ENCODE measurements around the gene THOP1.
"Not testable (repeated sequence)": the region's sequence is repeated elsewhere in the genome, so short reads cannot be mapped to it uniquely, and the experiment has no call there.

The THOP1 gene

GRCh38 chr19:2782936-2783780, 2.1 kb upstream of the THOP1 start, which contains the start of gene SGTA:
Gene SGTA, minus strand, starts transcription at chr19:2783273. Its CDS starts 14,205 bp downstream, at chr19:2769068.
- DNase-seq, result peak; percentile 97

GRCh38 chr19:2783781-2784145, 1.5 kb upstream of the THOP1 start:
- DNase-seq, result no peak

GRCh38 chr19:2787115-2787514, 1.8 kb downstream of the THOP1 start:
- no peak for DNase-seq

- no peak for DNase-seq
Observed at GRCh38 chr19:2788237-2788636, 2.9 kb downstream of the THOP1 start.

- DNase-seq, result no peak
Observed at GRCh38 chr19:2790194-2790556, 4.9 kb downstream of the THOP1 start.

GRCh38 chr19:2790557-2791271, 5.4 kb downstream of the THOP1 start:
- DNase-seq, result no peak

- no peak for DNase-seq
Observed at GRCh38 chr19:2791440-2791839, 6.1 kb downstream of the THOP1 start.

GRCh38 chr19:2791876-2792275, 6.6 kb downstream of the THOP1 start:
- DNase-seq, result no peak

- DNase-seq, result not testable (repeated sequence)
Observed at GRCh38 chr19:2792666-2793065, 7.4 kb downstream of the THOP1 start.

GRCh38 chr19:2793126-2793525, 7.8 kb downstream of the THOP1 start:
- no peak for DNase-seq

- DNase-seq, result no peak
Observed at GRCh38 chr19:2793577-2793976, 8.3 kb downstream of the THOP1 start.

GRCh38 chr19:2795827-2796658, 10.7 kb downstream of the THOP1 start:
- DNase-seq, result no peak

- no peak for DNase-seq
Observed at GRCh38 chr19:2796659-2797266, 11.5 kb downstream of the THOP1 start.

GRCh38 chr19:2797280-2797679, 12.0 kb downstream of the THOP1 start:
- no peak for DNase-seq

GRCh38 chr19:2798158-2798685, 12.9 kb downstream of the THOP1 start:
- DNase-seq, result no peak

- no peak for DNase-seq
Observed at GRCh38 chr19:2798733-2799132, 13.4 kb downstream of the THOP1 start.

GRCh38 chr19:2799273-2800020, 14.1 kb downstream of the THOP1 start:
- no peak for DNase-seq

GRCh38 chr19:2800506-2800905, 15.2 kb downstream of the THOP1 start:
- no peak for DNase-seq

- no peak for DNase-seq
Observed at GRCh38 chr19:2802826-2803225, 17.5 kb downstream of the THOP1 start.

GRCh38 chr19:2803486-2804155, 18.3 kb downstream of the THOP1 start:
- DNase-seq, result no peak
